Keratinocyte (primary cell): ENCODE data around the gene ATF6.

Experiments used
- CTCF ChIP-seq, 3 experiments: IDR thresholded peaks in 1 of 3; conservative IDR thresholded peaks in 1 of 3; optimal IDR thresholded peaks in 1 of 3; 2 replicates in 2 of 3; 3 replicates in 1 of 3; pipeline versions ENCODE3 to v1.5.1; 2011; ENCODE audit warnings: low read length in 3 of 3, mild to moderate bottlenecking in 3 of 3, moderate library complexity in 2 of 3, control low read depth in 1 of 3, inconsistent platforms in 1 of 3; ENCODE audit not compliant: insufficient read depth in 2 of 3; ENCODE audit errors: extremely low read depth in 1 of 3
- EZH2 ChIP-seq: IDR thresholded peaks from one replicate; pipeline ENCODE4 v1.6.1; 2012; ENCODE audit warnings: inconsistent platforms, mild to moderate bottlenecking, low read length, moderate library complexity

- no peak for TF ChIP-seq CTCF (optimal IDR thresholded peaks at IDR 0.05 in 1 of 3, IDR thresholded peaks at IDR 0.05 in 1 of 3, conservative IDR thresholded peaks at IDR 0.05 in 1 of 3; ENCODE audit: extremely low read depth in 1 of 3, insufficient read depth in 2 of 3, low read length in 3 of 3)
- TF ChIP-seq EZH2, result no peak
These were observed 58.5 kb downstream of the ATF6 start for GRCh38 chr1:161824618-161825017.
